Activated naive CD4-positive, alpha-beta T cell treated with anti-CD3 and anti-CD28 coated beads, Interleukin-2, amount 50 U/mL, for 16 hours (primary cell): ENCODE data around the gene PRAMEF20.
"Not testable (repeated sequence)": the region's sequence is repeated elsewhere in the genome, so short reads cannot be mapped to it uniquely, and the experiment has no call there.

Experiments
- DNase-seq: peaks from one replicate; pipeline ENCODE4 v3.0.0-alpha.2; 2020

Gene PRAMEF20

GRCh38 chr1:13410150-13410549 is at the start of gene PRAMEF20:
Gene PRAMEF20 (plus strand): TSS chr1:13410450. CDS start chr1:13416355, 5,905 bp downstream.
- not testable (repeated sequence) for DNase-seq

- DNase-seq = not testable (repeated sequence)
Measured at GRCh38 chr1:13362364-13362763, 47.9 kb upstream of the PRAMEF20 start.

GRCh38 chr1:13364928-13365327 is 45.3 kb upstream of the PRAMEF20 start:
- not testable (repeated sequence) for DNase-seq

- DNase-seq = not testable (repeated sequence)
Measured at GRCh38 chr1:13366536-13366935, 43.7 kb upstream of the PRAMEF20 start.

- not testable (repeated sequence) for DNase-seq
Measured at GRCh38 chr1:13368544-13368943, 41.7 kb upstream of the PRAMEF20 start.

- DNase-seq = not testable (repeated sequence)
Measured at GRCh38 chr1:13378983-13379382, 31.3 kb upstream of the PRAMEF20 start.

GRCh38 chr1:13380380-13380779 is 29.9 kb upstream of the PRAMEF20 start:
- not testable (repeated sequence) for DNase-seq

GRCh38 chr1:13389332-13389731 is 20.9 kb upstream of the PRAMEF20 start, which contains the start of gene PRAMEF17:
Gene PRAMEF17 (plus strand): TSS chr1:13389632. CDS start chr1:13389658, 26 bp downstream.
- DNase-seq = not testable (repeated sequence)

GRCh38 chr1:13393004-13393403 is 17.2 kb upstream of the PRAMEF20 start:
- not testable (repeated sequence) for DNase-seq

GRCh38 chr1:13394761-13395160 is 15.5 kb upstream of the PRAMEF20 start:
- DNase-seq = not testable (repeated sequence)

GRCh38 chr1:13395311-13395710 is 14.9 kb upstream of the PRAMEF20 start:
- not testable (repeated sequence) for DNase-seq

GRCh38 chr1:13407811-13408210 is 2.4 kb upstream of the PRAMEF20 start:
- DNase-seq = no peak

- no peak for DNase-seq
Measured at GRCh38 chr1:13430495-13430894, 20.2 kb downstream of the PRAMEF20 start.

- no peak for DNase-seq
Measured at GRCh38 chr1:13432251-13432650, 22.0 kb downstream of the PRAMEF20 start.

- not testable (repeated sequence) for DNase-seq
Measured at GRCh38 chr1:13433694-13434358, 23.6 kb downstream of the PRAMEF20 start.

GRCh38 chr1:13435458-13435857 is 25.2 kb downstream of the PRAMEF20 start:
- DNase-seq = no peak

- not testable (repeated sequence) for DNase-seq
Measured at GRCh38 chr1:13439104-13439783, 29.0 kb downstream of the PRAMEF20 start.

GRCh38 chr1:13443335-13443979 is 33.2 kb downstream of the PRAMEF20 start:
- DNase-seq = no peak

GRCh38 chr1:13450204-13450603 is 40.0 kb downstream of the PRAMEF20 start:
- DNase-seq = no peak

- DNase-seq = no peak
Measured at GRCh38 chr1:13451399-13451965, 41.2 kb downstream of the PRAMEF20 start.

- no peak for DNase-seq
Measured at GRCh38 chr1:13456904-13457532, 46.8 kb downstream of the PRAMEF20 start.

GRCh38 chr1:13461977-13462376 is 51.7 kb downstream of the PRAMEF20 start:
- DNase-seq = no peak

GRCh38 chr1:13462682-13463081 is 52.4 kb downstream of the PRAMEF20 start:
- DNase-seq = no peak
